GDM1 (cell line): ENCODE results near the gene GPD2.

Experiments
- DNase-seq: peaks from one replicate; lab custom pipeline; 2025; lab: John Stamatoyannopoulos, UW

Gene GPD2

DNA sequence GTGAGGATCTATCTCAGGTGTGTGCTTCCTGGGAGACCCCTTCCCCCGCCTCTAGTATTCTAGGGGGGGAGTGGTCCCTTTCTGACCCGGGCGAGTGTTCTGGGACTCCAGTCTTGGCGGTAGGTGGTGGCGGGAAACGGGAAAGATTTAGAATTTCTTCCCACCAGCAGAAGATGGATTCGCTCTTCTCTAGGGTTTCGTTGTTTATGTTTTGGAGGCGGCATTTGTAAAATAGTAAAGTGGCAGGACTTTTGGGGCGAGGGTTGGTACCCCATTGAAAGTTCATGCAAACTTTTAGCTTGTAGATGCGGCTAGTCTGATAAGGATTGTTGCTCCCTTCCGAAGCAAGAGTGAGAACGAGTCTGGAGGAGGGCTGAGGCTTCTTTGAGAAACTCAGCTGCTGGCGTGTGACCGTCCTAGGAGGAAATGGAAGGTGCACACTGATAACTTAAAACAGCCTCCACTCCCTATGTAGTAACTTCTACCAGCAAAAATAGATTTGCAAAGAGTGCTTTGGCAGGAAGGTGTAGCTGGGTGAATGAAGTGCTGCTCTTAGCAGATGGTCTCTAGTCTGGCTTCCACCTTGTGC, 412 bp downstream of the GPD2 start:
- no peak for DNase-seq

DNA sequence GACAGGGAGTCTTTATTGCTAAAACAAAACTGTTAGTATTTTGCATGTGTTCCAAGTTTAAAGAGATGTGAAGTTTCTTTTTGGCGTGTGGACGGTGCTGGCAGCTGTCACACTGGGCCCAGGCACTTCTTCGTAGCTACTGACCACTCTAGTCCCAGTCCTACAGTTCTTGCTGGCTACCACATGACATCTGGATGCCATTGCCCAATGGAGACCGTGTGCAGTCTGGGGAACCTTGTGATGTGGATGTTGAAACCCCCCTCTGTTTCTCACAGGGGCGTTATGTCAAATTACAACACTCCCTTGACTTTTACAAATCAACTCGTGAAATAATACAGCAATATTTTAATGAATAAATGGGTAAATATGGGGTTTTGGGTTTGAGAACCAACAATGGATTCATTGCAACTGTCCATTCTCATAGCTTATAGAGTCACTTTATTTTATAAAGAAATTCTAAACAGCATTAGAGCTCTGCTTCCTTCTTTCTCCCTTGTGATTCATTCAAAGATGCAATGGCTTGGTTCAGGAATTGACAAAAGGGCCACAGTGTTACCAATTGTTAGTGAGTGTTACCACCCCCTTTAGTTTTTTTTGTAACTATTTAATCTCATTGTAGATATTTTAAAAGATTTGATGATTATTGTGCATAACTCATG, 1.2 kb downstream of the GPD2 start:
- DNase-seq: no peak

DNA sequence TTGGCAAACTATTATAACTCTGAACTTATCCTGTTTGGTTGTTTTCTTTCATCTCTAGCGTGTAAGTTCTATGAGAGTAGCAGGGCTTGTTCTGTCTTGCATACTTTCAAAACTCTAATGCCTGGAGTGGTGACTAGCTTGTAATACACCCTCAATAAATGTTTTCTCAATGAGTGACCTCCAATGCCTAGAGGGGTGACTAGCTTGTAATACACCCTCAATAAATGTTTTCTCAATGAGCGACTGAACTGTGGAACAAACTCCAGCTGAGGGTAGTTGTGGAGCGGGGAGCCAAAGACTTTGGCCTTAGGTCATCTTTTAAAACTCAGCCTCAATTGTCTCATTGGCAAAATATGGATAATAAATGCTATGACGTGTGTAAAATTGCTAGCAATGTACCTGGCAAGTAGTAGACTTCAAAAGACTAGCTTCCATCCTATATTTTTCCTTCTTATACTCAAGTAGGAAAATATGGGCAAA, 1.8 kb downstream of the GPD2 start:
- DNase-seq: no peak

DNA sequence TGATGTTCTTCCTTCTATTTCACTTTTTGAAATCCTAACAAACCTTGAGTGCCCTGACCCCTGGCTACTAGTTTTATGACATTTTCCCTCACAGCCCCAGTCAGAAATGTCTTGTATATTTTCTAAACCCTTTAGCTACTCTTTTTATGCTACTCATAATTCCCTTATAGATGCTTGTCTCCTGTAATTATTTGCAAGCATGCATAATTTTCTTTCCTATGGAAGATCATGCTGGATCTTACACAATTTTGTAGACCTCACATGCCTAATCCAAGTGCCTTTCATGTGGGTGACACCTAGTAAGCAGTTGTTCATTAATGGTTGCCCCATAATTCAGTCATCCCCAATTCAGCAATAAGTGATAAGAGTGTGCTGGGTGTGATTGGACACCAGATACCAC, 6.9 kb downstream of the GPD2 start:
- no peak for DNase-seq

DNA sequence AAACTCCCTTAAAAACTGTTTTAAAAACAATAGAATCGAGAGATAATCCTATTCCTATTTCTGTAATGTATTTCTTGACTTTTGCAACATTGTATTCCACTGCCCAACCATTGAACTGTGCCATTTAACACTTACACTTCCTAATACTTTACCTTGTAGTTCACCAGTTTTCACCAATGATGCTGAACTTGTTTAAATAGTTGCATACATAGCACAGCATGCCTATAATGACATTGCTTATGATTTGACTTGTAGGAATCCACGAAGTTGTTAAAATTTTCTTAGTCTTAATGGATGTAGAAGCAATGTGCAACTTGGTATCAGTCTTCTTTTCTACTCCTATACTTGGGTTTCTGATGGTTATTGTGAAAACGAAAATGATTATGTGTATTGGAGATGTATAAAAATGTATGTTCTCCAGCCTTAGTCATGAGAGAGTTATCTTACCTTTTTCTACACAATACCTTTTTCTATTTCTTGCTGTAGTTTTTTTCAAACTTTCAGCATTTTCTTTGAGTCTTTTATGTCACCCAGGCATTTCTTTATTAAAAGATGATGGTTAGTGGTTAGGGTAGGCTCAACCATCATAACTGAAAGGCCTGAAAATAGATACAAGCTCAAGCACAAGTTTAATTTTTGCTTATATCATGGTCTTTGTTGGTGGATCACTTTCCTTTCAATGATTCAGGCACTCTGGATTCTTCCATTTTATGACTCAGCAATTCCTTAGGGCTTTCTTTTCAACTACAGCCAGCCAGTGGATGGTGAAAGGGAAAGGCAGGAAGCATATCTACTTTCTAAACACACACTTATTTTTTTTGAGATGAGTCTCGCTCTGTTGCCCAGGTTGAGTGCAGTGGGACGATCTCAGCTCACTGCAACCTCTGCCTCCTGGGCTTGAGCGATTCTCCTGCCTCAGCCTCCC, 9.4 kb downstream of the GPD2 start:
- DNase-seq: no peak

DNA sequence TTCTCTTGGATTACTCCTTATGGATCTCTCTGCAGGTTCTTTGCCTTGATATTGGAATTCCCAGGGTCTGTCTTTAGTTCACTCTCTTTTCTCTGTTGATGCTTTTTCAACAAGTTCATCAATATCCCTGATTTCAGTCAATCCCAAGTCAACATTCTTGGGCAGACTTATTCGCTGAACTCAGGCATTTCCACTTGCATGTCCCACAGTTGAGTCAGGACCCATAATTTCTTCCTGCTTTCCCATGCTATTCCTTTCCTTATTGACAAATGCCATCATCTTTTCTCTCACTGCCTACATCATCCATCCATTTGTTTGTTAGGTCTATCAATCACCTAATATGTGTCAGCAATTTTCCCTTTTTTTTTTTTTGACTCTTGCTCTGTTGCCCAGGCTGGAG, 11.6 kb downstream of the GPD2 start:
- no peak for DNase-seq

DNA sequence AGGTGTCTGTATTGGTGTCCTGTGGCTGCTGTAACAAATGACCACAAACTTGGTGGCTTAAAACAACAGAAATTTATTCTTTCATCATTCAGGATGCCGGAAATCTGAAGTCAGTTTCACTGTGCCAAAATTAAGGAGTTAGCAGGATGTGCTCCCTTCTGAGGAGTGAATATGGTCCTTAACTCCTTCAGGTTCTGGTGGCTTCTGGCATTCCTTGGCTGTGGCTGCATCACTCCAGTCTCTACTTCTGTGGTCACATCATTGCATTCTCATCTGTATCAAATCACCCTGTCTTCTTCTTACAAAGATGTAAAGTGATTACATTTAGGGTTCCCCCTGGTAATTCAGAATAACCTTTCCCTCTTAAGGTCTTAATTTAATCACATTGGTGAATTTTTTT, 12.6 kb downstream of the GPD2 start:
- no peak for DNase-seq

DNA sequence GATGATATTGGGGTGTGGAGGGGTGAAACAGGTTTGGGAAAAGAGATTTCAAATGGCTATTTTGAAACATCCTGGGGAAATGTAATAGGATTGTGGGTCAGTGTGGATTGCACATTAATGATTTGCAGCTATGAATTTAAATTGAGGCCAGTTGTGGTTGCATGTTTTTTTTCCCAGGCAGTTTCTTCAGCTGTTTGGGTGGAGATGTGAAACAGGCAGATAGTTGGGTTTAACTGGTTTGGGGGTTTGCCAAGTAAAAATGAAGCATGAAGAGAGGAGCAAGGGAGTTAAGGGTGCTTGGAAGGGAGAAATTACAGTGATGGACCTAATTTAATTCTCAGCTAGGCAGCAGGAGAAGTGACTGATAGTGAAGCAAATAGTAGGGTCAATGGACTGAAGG, 16.8 kb downstream of the GPD2 start:
- DNase-seq: no peak

DNA sequence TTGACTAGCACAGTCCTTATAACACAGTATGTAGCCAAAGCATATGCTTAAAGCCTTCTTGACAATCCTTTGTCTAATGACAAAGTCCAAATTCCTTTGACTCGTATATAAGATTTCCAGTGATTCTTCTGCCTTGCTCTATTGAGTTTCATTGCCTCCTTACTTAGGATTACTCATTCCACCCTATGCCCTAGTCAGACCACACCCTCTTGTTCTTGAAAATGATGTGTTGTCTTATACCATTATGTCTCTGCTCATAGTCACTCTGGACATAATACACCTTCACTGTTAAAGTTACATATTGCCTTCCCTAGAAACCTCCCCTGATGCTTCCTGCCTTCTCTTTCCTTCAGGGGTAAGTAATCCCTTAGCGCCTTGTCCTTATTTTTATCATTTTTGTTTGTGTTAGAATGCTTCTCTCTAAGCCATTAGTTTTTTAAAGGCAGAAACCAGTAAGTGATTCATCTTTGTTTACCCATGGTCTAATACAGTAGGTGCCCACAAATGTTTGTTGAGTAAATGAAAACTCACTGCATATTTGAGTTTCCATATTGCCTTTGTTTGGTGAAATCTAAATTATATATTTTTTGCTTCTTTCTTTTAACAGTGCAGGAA, 19.3 kb downstream of the GPD2 start:
- DNase-seq: no peak

DNA sequence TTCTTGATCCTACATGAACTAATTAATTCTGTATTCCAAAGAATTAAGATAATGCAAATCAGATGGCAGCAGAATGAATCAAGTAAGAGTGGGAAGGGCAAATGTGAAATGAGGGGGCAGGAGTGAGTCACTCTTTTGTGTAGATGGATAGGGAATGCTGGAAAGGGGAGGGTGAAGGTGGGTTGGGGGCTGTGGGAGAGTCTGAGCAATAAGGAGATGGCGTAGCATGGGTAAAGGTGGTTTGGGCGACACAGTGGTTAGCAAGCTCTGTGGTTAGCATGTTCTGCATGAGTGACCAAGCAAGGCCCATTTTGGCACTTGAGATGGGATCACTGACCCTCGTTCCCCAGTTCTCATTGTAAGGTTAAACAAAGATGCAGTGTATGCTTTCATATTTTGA, 20.4 kb downstream of the GPD2 start:
- no peak for DNase-seq

DNA sequence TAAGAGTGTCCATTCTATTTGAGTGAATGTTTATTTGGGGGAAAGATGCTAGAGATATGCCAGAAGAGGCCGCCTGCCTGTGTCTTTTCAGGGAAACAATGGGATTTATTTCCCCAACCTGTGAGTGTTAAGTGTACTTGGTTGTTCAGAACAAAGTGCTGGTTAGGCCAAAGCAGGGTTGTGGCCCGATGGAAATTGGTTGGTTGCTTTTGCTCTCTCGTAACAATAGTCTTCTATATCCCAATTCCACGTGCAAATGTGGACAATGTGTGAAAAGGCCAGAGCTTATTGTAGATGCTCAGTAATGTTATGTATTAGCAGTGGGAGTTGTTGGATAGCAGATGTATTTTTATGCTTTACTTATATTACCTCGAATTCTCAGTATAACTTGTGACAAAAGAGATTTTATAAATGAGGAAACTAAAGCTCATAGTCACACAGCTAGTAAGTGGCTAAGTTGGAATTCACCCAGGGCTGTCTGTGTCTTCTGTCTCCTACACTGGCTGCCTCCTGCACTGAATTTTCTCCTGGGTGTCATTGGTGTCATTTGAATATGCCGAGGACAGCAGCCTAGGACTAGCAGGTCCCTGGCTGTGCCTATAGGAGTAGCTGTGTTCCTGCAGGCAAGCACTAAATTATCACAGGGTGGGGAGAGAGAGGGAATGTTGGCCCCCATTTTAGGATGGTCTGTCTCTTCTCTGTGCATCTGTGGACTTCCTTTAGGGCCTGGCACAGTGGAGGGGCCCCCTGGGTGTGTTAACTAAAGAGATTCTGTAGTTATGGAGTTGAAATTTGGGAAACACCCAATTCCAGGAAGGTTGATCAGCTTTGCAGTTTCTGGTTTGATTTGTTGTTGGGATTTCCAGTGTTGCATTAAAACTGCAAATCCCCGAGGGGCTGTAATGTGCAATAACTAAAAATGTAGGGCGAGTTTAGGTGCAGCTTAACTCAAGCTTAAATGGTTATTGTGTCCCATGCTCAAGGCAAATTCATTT, 21.6 kb downstream of the GPD2 start:
- no peak for DNase-seq

DNA sequence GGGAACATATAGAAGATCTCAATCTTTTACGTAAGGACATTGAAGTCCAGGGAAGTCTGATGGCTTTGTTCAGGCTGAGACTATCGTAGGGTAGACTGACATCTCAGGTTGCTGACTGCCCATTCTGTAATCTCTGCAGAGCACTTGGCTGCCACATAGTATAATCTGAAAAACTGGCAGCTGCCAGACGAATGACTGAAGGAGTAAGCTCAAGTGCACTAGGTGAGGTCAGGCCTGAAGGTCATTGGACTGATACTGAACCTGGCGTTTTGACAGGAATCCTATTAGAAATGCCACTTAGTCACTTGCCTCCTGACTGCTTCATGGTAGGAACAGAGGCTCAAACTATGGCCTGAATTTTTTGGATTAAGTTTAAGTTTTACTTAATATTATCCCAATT, 23.5 kb downstream of the GPD2 start:
- no peak for DNase-seq

DNA sequence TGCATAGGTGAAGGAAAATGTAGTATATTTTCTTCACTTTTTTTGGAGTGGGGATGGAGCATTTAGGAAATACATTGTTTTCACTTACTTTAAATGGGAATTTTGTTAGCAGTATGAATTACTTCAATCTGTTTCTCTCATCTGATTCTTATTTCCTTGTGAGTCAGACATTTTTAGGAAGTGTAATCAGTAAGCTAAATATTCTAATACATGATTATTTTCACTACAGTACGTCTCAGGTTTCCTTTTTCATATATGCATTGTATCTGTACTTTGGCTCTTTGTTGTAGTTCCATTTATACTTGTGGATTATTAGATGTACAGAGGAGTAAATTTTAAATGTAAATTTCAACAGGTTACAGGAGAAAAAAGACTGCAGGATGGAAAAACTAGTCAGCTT, 27.9 kb downstream of the GPD2 start:
- DNase-seq: no peak

DNA sequence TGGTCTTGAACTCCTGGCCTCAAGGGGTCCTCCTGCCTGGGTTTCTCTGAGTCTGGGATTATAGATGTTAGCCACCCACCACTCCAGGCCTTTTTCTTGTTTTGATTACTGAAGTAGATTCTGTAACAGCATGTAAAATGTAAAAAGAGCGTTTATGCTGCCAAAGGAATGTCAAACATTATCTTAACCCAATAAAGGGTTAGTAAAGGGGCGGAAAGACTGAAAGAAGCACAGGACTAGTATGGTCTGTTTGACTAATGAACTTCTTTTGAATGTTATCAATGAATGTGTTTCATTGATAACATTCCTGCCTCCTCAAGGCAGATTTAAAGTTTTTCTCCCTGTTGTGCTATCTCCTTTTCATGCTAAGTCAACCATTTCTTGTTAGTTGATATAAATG, 29.4 kb downstream of the GPD2 start:
- DNase-seq: no peak

DNA sequence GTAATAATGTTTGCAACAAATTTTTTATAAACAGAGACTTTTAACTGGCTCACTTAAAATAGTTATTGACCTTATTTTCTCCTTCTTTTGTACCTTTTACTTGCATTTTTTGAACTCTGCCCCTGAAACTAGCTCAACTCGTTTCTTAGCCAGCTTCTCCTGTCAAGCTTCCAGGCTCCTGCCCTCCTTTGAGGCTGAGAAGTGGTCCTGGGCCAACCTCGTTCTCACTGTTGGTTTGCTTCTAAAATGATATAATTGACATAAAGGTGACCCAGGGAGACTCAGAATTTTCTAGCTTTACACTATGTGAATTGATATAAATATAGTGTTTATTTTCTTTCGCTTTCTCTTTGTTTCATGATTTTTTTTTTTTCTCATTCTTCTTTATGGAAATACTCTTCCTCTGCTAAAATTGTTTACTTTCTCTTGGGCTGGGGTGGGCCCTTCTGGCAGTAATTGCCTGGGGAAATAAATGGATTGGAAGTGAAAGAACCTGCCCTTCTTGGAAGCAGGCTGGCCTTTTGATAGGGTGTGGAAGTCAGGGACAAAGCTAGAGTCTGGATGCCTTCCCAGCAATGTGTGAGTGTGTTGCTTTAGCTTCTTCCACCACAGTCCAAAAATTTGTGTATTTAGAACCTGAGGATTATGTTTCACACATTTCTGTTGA, 30.7 kb downstream of the GPD2 start:
- no peak for DNase-seq

DNA sequence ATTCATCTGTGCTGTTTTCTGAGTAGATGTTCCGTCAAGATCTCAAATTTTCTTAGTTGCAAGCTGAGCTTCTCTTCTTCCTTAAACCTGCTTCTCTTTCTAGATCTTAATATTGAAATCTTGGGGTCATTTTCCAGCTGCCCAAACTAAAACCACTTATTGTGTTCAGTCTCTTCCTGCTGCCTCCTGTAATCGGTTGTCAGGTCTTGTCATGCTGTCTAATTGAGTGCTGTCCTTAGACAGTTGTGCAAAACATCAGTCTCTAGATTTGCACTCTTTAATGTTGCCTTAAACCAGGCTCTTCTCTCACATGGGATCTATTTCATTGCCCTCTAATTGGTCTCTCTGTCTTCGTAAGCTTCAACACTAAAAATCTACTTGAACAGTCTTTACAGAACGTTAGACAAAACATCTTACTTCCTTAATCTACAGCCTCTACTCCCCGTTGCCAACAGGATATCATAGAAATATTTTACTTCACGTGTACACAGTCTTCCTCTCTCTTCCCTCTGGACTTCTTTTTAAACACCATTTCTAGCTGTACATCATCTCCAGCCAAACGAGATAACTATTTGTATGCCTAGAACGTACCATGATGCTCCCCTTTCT, 34.9 kb downstream of the GPD2 start:
- no peak for DNase-seq

DNA sequence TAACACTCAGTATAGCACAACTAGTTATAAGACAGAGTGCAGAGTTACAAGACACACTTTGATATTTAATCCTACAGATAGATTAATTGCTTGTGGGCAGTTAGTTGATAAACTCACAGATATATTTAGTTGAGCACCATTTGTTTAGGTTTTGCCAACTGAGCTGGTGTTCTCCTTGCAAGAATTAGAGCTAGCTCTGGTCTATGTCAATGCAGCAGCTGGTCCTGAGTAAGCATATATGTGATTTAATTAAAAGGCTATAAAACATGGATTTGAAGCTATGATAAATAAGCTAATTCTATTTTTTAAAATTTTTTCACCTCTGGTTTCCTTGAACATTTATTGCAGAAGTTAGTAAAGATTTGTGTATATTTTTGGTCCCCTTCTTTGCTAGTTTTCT, 35.6 kb downstream of the GPD2 start:
- DNase-seq: no peak

DNA sequence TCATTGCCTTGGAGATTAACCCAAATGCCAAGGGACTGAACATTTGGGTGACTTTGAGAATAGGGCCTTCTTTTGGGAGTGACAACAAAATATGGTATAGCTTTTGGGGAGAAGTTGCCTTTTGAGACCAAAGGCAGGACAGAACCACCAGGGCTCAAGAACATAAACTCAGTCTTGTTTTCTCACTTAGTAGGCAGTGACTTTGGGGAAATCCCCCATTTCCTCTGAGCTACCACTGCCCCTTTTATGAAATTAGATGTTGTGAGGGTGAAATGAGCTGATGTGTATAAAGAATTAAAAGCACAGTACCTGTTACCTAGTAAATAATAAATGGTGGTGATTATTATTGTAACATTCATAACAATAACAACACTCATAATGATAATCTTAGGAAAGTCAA, 36.5 kb downstream of the GPD2 start:
- no peak for DNase-seq

DNA sequence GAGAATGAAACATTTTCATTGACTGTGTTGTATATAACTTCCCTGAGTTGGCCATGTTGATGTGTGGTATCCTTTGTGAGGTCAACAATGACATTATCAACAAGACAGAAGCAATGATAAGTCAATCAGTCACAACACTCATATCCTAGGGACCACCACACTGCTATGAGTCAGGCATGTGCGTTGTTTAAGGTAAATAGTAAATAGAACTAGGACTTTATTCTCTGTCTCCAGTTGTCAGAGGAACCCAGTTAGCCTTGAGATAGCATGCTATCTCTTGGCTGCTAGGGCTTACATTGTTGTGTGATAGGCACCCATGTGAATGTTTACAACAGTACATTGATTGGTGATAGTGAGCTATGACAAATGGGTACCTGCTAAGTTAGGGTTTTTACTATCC, 37.3 kb downstream of the GPD2 start:
- DNase-seq: no peak

DNA sequence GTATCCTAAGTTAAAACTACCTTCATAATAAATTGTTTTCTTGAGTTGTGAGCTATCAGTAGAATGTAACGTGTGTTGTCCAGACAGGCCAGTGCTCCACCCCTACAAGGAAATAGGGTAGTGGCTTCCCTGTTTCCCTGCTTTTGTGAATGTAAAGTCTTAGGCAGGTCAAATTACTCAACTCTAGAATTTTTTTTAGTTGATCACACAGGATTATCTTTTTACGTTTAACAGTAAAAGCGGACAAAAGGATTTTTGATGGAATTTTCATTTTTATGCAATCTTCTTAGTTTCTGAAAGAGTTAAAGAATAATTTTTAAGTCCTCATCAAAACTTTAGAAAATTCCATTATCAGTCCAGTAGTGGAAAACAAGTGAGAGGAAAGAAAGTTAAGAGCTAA, 38.2 kb downstream of the GPD2 start:
- no peak for DNase-seq
